H9 (cell line): ENCODE measurements around the gene PLPP2. TPM values are rescaled to one million over a fixed set of nuclear protein-coding genes. Genes with fewer than 3 reads are reported as not detected.

Source experiments
- DNase-seq: peaks from one replicate; pipeline ENCODE4 v3.0.0-alpha.2; 2017
- H2AFZ ChIP-seq: one replicate; pipeline ENCODE4 v1.6.1; 2013; ENCODE audit warnings: mild to moderate bottlenecking, low read length, control low read depth, moderate library complexity
- H2AK5ac ChIP-seq: 2 replicates; pipeline ENCODE4 v1.6.1; 2013; ENCODE audit warnings: low read length, control low read depth, mixed read lengths; ENCODE audit not compliant: insufficient read length
- H2BK120ac ChIP-seq: one replicate; pipeline ENCODE4 v1.6.1; 2013; ENCODE audit warnings: low read depth, mild to moderate bottlenecking, low read length, control low read depth, inconsistent platforms; ENCODE audit not compliant: poor library complexity, severe bottlenecking
- H2BK12ac ChIP-seq: 2 replicates; pipeline ENCODE4 v1.6.1; 2013; ENCODE audit warnings: low read length, control low read depth, mixed read lengths, low read depth; ENCODE audit not compliant: insufficient read length
- H2BK15ac ChIP-seq: 2 replicates; pipeline ENCODE4 v1.6.1; 2013; ENCODE audit warnings: low read depth, low read length, control low read depth
- H2BK20ac ChIP-seq: one replicate; pipeline ENCODE4 v1.6.1; 2013; ENCODE audit warnings: low read depth, mild to moderate bottlenecking, low read length, control low read depth, inconsistent platforms; ENCODE audit not compliant: poor library complexity, severe bottlenecking
- H2BK5ac ChIP-seq: 2 replicates; pipeline ENCODE4 v1.6.1; 2013; ENCODE audit warnings: low read length, control low read depth, mixed read lengths; ENCODE audit not compliant: insufficient read length
- H3K14ac ChIP-seq: 2 replicates; pipeline ENCODE4 v1.6.1; 2013; ENCODE audit warnings: low read length, control low read depth; ENCODE audit not compliant: insufficient read depth
- H3K18ac ChIP-seq: 2 replicates; pipeline ENCODE4 v1.6.1; 2013; ENCODE audit warnings: low read depth, mild to moderate bottlenecking, mixed read lengths, low read length, control low read depth; ENCODE audit not compliant: insufficient read length
- H3K23ac ChIP-seq: 2 replicates; pipeline ENCODE4 v1.6.1; 2013; ENCODE audit warnings: low read length, control low read depth, mixed read lengths, low read depth; ENCODE audit not compliant: insufficient read length
- H3K23me2 ChIP-seq: 2 replicates; pipeline ENCODE4 v1.6.1; 2013; ENCODE audit warnings: low read depth, mild to moderate bottlenecking, mixed read lengths, low read length, control low read depth; ENCODE audit not compliant: insufficient read length, poor library complexity, severe bottlenecking
- H3K27ac ChIP-seq: 2 replicates; pipeline ENCODE4 v1.5.1; 2013; ENCODE audit warnings: low read length, control low read depth, mixed read lengths, low read depth; ENCODE audit not compliant: insufficient read length
- H3K27me3 ChIP-seq: 2 replicates; pipeline ENCODE4 v1.6.1; 2013; ENCODE audit warnings: low read length, control low read depth, inconsistent platforms; ENCODE audit not compliant: insufficient read depth
- H3K4ac ChIP-seq: 2 replicates; pipeline ENCODE4 v1.6.1; 2013; ENCODE audit warnings: low read depth, mild to moderate bottlenecking, control low read depth, inconsistent platforms, low read length, moderate library complexity
- H3K4me1 ChIP-seq: 2 replicates; pipeline ENCODE4 v1.6.1; 2013; ENCODE audit warnings: low read length, control low read depth, inconsistent platforms; ENCODE audit not compliant: insufficient read depth
- H3K4me2 ChIP-seq: 2 replicates; pipeline ENCODE4 v1.6.1; 2013; ENCODE audit warnings: low read length, control low read depth, mixed read lengths; ENCODE audit not compliant: insufficient read length, insufficient read depth
- H3K56ac ChIP-seq: 2 replicates; pipeline ENCODE4 v1.6.1; 2013; ENCODE audit warnings: low read depth, mild to moderate bottlenecking, mixed read lengths, low read length, control low read depth; ENCODE audit not compliant: insufficient read length
- H3K79me1 ChIP-seq: 2 replicates; pipeline ENCODE4 v1.6.1; 2013; ENCODE audit warnings: low read depth, mild to moderate bottlenecking, moderate library complexity, low read length, control low read depth, inconsistent platforms; ENCODE audit not compliant: insufficient read depth, poor library complexity, severe bottlenecking
- H3K79me2 ChIP-seq: 2 replicates; pipeline ENCODE4 v1.6.1; 2013; ENCODE audit warnings: low read length, control low read depth, inconsistent platforms; ENCODE audit not compliant: insufficient read depth
- H3K9ac ChIP-seq: 2 replicates; pipeline ENCODE4 v1.6.1; 2013; ENCODE audit warnings: low read length, control low read depth, mixed read lengths; ENCODE audit not compliant: insufficient read length; ENCODE audit errors: extremely low read depth
- H3K9me3 ChIP-seq: one replicate; pipeline ENCODE4 v1.6.1; 2013; ENCODE audit warnings: low read depth, low read length, inconsistent platforms; ENCODE audit not compliant: control insufficient read depth
- H3T11ph ChIP-seq: one replicate; pipeline ENCODE4 v1.6.1; 2013; ENCODE audit warnings: mild to moderate bottlenecking, low read length, control low read depth, inconsistent platforms
- H4K20me1 ChIP-seq: one replicate; pipeline ENCODE4 v1.6.1; 2013; ENCODE audit not compliant: control insufficient read depth, insufficient read length, insufficient read depth
- H4K5ac ChIP-seq: 2 replicates; pipeline ENCODE4 v1.6.1; 2013; ENCODE audit warnings: low read depth, mild to moderate bottlenecking, mixed read lengths, low read length, control low read depth; ENCODE audit not compliant: insufficient read length
- H4K8ac ChIP-seq: replicated peaks from 2 replicates; pipeline ENCODE4 v1.6.1; 2013; ENCODE audit warnings: low read length, control low read depth, mixed read lengths, low read depth; ENCODE audit not compliant: insufficient read length
- H4K91ac ChIP-seq: 2 replicates; pipeline ENCODE4 v1.6.1; 2013; ENCODE audit warnings: low read depth, mild to moderate bottlenecking, moderate library complexity, mixed read lengths, low read length, control low read depth; ENCODE audit not compliant: insufficient read length
- H3K27ac Mint-ChIP-seq, 3 experiments: 2 replicates in 2 of 3; 3 replicates in 1 of 3; pipeline ENCODE4 v1.8.0; 2020 to 2021; ENCODE audit warnings: mixed read lengths in 3 of 3, mild to moderate bottlenecking in 1 of 3, moderate library complexity in 1 of 3
- H3K27me3 Mint-ChIP-seq: 2 replicates; pipeline ENCODE4 v1.8.0; 2021; ENCODE audit warnings: low read depth, mild to moderate bottlenecking, moderate library complexity, mixed read lengths
- H3K36me3 Mint-ChIP-seq, 3 experiments: 2 replicates in 2 of 3; 3 replicates in 1 of 3; pipeline ENCODE4 v1.8.0; 2020 to 2021; ENCODE audit warnings: low read depth in 3 of 3, mixed read lengths in 3 of 3; ENCODE audit not compliant: insufficient read depth in 1 of 3
- H3K4me1 Mint-ChIP-seq, 2 experiments: 2 replicates each; pipeline ENCODE4 v1.8.0; 2020; ENCODE audit warnings: mixed read lengths in 2 of 2
- H3K4me3 Mint-ChIP-seq, 2 experiments: 2 replicates in 1 of 2; 3 replicates in 1 of 2; pipeline ENCODE4 v1.8.0; 2020 to 2021; ENCODE audit warnings: mild to moderate bottlenecking in 2 of 2, mixed read lengths in 2 of 2, moderate library complexity in 1 of 2
- H3K9me3 Mint-ChIP-seq, 2 experiments: 2 replicates in 1 of 2; 3 replicates in 1 of 2; pipeline ENCODE4 v1.8.0; 2020; ENCODE audit warnings: mild to moderate bottlenecking in 2 of 2, mixed read lengths in 2 of 2, moderate library complexity in 1 of 2
- CTCF ChIP-seq: fragments of 200-600 bp; sonication (generic); conservative IDR thresholded peaks from 3 replicates; pipeline ENCODE4 v1.8.0; 2021; ENCODE audit warnings: antibody characterized with exemption, mild to moderate bottlenecking
- WGBS: extraction: QIAGEN DNeasy Blood & Tissue Kit; methylation state at CpG from one replicate; pipeline ENCODE4 v1.1.7; 2013; ENCODE audit warnings: missing lambda C conversion rate, low lambda C conversion rate, mixed read lengths; ENCODE audit not compliant: insufficient read length; ENCODE audit errors: extremely low coverage; 5-methylcytosine and 5-hydroxymethylcytosine counted together
- total RNA-seq: library from RNA; stranded (reverse); gene quantifications from 2 replicates; pipeline ENCODE4 v1.2.1, GENCODE V29; 2021

PLPP2 gene
- total RNA-seq, 1 experiment from 2014 or later = 143 TPM

DNA sequence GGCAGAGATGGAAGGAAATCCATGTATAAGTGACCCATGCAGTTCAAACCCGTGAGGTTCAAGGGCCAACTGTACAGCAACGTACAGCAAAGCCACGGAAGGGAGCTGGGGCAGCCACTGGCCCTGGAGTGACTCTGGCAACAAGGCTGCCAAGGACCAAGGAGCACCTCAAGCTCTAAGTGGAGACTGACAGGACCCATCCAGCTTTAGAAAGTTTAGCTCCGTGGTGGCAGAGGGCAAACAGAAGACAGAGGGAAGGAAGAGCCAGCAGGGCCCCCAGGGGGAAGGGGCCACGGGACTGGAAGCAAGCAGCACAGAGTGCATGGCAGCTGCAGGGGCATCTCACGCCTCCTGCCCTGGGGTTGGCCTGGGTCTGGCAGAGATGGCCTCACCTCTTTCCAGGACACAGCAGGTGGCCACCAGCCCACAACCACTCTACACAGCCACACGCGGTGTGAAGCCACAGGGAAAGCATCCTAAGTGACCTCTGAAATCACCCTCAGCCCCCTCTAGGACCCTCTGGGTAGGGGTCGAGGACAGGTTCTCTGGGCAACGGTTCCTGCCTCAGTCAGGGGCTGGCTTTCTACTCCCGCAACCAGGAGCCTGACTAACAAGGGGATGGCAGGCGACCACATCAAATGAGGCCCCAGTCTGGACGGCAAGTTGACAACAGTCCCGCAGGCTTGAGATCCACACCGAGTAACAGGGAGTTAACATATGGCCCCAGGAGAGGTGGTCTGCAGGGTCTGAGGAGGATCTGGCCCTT, 49.6 kb upstream of the PLPP2 start:
- H3K27ac ChIP-seq = no peak overlapping the region
- H3K27ac Mint-ChIP-seq = peak overlapping the region in 2 of 3 experiments; percentile 5 to 64; a peak in 2 of 7 replicates
- H4K20me1 ChIP-seq = no peaks in the 10 kb centered on the region
- H3K23me2 ChIP-seq = peaks cover 14% of the 10 kb centered on the region
- peaks cover 41 to 42% of the 10 kb centered on the region in 2 experiments for H3K4me1 Mint-ChIP-seq
- H4K91ac ChIP-seq = no peak overlapping the region
- H2BK20ac ChIP-seq = no peak overlapping the region
- H3K27me3 ChIP-seq = no peaks in the 10 kb centered on the region; the same call in 1 of the 2 replicates
- DNase-seq = no peak
- H3K9me3 Mint-ChIP-seq = peaks cover 4% of the 10 kb centered on the region in 2 experiments; a peak in 3 of 5 replicates
- no peak overlapping the region for H4K8ac ChIP-seq
- H3K9me3 ChIP-seq = no peaks in the 10 kb centered on the region
- no peak overlapping the region for H3T11ph ChIP-seq
- H3K23ac ChIP-seq = no peak overlapping the region
- H3K4ac ChIP-seq = no peak overlapping the region
- no peaks in the 10 kb centered on the region; the same call in 1 of the 2 replicates for H3K4me1 ChIP-seq
- no peak overlapping the region for H3K14ac ChIP-seq
- H3K56ac ChIP-seq = no peak overlapping the region
- no peak overlapping the region for H3K9ac ChIP-seq
- H2AK5ac ChIP-seq = no peak overlapping the region
- no peak overlapping the region for H2BK15ac ChIP-seq
- H2AFZ ChIP-seq = no peak overlapping the region
- WGBS = no CpG with 5 or more reads among the region's 15 CpGs
- no peak overlapping the region for H2BK120ac ChIP-seq
- H4K5ac ChIP-seq = no peak overlapping the region
- peaks cover 11% of the 10 kb centered on the region for H3K79me1 ChIP-seq
- peaks cover 57% of the 10 kb centered on the region for H3K79me2 ChIP-seq
- peak overlapping the region; percentile 13 to 46; a peak in 2 of 5 replicates for H3K4me3 Mint-ChIP-seq
- H3K4me2 ChIP-seq = no peak overlapping the region
- H3K27me3 Mint-ChIP-seq = peaks cover 5% of the 10 kb centered on the region
- H3K18ac ChIP-seq = no peak overlapping the region
- H2BK5ac ChIP-seq = no peak overlapping the region
- H2BK12ac ChIP-seq = no peak overlapping the region
- no peak for TF ChIP-seq CTCF
- H3K36me3 Mint-ChIP-seq = peaks cover 41 to 55% (median 53%) of the 10 kb centered on the region in 3 experiments
